LNCAP (cell line): ENCODE measurements around the gene FNIP2.

Source experiments
- TF ChIP-seq, protein P1 (sequence below): fragments of 450-650 bp; IDR thresholded peaks from 2 replicates; pipeline ENCODE4 v1.5.1; 2017; ENCODE audit warnings: mild to moderate bottlenecking

Gene FNIP2

DNA sequence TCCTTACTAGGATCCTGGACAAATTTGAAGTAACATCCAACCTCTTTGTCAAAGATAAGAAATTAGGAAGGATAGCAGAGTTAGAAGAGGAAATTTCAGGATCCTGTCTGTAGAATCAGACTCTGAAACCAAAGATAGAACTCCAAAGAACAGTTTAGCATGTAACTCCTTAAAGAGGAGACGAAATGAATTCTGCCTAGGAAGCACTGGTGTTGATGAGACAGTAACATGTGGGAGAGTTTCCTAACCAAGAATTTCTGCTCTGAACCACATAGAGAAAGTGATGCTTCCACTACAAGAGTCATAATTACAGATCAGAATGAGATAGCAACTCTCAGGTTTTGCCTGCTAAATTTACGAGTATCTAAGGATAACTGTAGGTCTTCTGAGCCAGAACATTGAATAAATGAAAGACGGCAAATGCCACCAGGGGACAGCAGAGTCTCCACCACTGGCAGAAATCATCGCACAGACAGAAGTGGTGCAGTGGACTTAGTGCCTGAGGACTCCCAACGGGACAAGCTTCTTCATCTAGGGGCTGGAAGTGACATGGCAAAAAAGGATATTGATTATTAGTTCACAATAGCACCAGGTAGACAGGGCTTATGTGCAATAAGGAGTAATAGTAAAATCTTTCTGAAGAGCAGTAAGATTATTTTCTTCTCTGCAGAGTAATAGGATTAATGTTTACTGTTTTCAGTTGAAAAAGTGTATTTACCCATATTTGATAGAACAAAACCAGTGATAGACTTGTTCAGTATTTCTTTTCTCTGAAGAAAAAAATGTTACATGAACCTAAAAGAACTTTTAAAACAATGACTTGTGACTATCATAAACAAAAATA, 38.9 kb upstream of the FNIP2 start:
- TF ChIP-seq, protein P1, sequence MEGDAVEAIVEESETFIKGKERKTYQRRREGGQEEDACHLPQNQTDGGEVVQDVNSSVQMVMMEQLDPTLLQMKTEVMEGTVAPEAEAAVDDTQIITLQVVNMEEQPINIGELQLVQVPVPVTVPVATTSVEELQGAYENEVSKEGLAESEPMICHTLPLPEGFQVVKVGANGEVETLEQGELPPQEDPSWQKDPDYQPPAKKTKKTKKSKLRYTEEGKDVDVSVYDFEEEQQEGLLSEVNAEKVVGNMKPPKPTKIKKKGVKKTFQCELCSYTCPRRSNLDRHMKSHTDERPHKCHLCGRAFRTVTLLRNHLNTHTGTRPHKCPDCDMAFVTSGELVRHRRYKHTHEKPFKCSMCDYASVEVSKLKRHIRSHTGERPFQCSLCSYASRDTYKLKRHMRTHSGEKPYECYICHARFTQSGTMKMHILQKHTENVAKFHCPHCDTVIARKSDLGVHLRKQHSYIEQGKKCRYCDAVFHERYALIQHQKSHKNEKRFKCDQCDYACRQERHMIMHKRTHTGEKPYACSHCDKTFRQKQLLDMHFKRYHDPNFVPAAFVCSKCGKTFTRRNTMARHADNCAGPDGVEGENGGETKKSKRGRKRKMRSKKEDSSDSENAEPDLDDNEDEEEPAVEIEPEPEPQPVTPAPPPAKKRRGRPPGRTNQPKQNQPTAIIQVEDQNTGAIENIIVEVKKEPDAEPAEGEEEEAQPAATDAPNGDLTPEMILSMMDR = peak; percentile 77

DNA sequence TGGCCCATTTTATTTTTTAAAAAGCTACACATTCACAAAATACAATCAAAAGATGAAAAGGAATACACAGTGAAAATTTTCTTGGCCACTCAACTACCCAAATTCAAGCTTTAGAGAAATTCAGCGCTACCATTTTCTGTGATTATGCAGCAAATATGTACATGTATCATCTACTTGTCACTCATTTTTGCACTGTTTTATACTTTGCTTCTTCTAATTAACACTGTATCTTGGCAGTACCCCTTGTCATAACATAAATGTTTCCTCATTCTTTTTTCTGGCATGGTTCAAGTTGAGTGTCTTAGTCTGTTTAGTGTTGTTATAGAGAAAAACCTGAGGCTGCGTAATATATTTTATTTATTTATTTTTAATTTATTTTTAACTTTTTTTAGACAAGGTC, 30.0 kb upstream of the FNIP2 start:
- TF ChIP-seq, protein P1 = no peak

DNA sequence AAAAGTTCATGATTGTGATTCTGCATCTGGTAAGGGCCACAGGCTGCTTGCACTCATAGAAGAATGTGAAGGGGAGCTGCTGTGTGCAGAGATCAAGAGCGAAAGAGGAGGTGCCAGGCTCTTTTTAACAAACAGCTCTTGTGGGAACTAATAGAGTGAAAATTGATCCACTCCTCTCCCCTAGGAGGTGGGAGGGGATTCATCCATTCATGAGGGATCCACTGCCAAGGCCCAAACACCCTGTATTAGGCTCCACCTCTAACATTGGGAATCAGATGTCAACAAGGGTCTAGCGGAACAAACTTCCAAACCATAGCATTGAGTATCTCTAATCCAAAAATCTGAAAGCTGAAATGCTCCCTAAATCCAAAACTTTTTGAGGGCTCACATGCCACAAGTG, 29.2 kb upstream of the FNIP2 start:
- TF ChIP-seq, protein P1 = no peak

DNA sequence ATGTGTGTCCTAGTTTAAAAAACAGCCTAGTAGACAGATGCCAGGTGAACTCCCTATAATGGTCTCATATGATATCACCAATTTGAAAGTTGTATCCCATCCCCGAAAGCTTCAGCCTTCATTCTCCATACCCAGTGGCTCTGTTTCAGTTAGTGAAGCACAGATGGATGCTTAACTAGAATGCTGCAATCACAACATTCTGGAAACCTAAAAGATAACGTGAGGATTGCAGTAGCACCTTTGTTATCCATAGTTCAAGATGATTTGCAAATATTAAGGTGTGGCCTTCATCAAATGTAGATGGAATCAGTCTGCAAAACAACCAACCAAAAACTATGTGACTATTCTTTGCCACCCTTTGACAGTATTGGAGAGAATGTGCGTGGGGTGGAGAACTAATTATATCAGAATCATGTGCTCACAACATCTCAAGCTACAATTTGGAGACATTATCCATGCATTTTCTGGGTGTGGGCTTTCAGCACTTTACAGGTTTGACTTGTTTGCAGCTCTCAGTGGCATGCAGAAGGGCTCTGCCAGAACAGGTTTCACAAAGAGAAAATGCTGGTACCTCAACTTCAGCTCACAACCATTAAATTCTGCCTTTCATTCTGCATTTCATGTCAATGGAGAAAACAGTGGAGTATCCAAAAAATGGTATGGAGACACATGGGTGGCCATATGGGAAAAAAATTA, 27.4 kb upstream of the FNIP2 start:
- TF ChIP-seq, protein P1 = no peak

DNA sequence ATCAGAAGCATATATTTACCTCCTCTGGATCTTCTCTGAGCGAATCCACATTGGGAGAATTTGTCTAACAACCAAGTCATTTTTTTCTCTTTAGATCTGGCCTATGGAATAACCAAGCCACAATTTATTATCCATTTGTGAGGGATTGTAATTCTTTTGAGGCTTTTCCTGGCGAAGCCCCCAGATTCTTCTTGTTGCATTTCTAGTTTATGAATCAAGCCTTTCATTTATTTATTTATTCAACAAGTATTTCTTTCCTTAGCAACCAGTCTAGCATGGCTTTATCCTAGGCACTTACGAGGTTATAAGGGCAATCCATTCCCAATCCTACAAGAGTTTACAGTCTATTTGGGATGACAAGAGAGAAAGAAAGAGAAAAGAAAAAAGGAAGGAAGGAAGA, 18.4 kb upstream of the FNIP2 start:
- TF ChIP-seq, protein P1 = no peak

DNA sequence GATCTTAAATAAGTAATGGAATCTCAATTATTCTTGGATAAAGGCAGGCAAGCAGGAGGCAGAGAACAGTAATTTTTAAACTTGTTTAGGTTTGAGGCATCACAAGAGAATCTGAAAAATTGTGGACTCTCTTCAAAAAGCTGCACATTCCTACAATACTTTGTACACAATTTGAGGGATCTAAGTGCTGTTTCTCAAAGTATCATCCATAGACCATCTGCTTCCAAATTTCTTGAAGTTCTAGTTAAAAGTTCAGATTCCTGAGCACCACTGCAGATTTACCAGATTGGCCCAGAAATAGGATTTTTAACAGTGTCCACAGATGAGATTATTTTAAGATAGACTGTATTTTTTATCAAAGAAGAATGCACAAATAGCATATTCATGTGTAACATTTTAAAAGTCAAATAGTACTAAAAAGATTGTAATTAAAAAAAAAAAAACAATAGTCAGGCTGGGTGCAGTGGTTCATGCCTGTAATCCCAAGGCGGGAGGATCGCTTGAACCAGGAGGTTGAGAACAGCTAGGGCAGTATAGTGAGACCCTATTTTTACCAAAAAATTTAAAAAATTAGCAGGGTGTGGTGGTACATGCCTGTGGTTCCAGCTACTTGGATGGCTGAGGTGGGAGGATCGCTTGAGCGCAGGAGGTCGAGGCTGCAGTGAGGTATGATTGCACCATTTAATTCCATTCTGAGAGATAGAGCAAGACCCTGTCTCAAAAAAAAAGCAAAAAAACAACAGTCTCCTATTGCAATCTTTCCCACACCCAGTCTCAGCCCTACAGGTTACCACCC, 14.2 kb upstream of the FNIP2 start:
- TF ChIP-seq, protein P1 = no peak

DNA sequence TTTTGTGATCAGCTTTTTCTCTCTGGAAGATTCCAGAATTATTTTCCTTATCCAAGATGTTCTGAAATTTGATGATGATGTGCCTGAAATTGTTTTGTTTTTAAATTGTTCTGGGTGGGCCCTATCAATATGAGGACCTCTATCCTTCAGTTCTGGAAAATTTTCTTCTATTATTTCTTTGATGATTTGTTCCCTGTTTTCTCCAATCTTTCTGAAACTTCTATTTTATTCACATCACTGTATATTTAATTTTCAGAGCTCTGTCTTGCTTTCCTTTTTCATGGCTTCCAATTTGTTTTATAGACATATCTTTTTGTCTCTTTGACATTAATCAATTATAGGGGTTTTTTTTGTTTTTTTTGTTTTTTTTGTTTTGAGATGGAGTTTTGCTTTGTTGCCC, 12.2 kb upstream of the FNIP2 start:
- TF ChIP-seq, protein P1 = no peak
